OCI-LY7 (cell line): ENCODE results near the gene CAMKK1. TPM values are rescaled to one million over a fixed set of nuclear protein-coding genes. Genes with fewer than 3 reads are reported as not detected.

ENCODE experiments used
- BruUV-seq: library from RNA; stranded (reverse); fragments of 400-500 nt; replicated peaks from 2 replicates; lab custom pipeline; 2021; lab: Mats Ljungman, UMichigan
- CTCF ChIA-PET: fragments of 300-600 bp; sonication (Branson Sonifier 250); formaldehyde crosslinking; loops from one replicate; lab custom pipeline; 2022; ENCODE audit warnings: antibody characterized with exemption; ENCODE audit not compliant: unreplicated experiment; lab: Charles Lee
- POLR2A ChIA-PET: fragments of 300-600 bp; sonication (Branson Sonifier 250); formaldehyde crosslinking; loops from one replicate; lab custom pipeline; 2022; ENCODE audit warnings: antibody characterized with exemption; lab: Charles Lee
- DNase-seq: peaks from one replicate; pipeline ENCODE4 v3.0.0-alpha.2; 2015; ENCODE audit warnings: low spot score
- H2AFZ ChIP-seq: fragments of 200-600 bp; sonication (generic), shearing (Covaris generic); 2 replicates; pipeline ENCODE4 v1.6.1; 2014; ENCODE audit warnings: mild to moderate bottlenecking, antibody characterized with exemption, low read length, moderate library complexity
- H3K27ac ChIP-seq: fragments of 200-600 bp; sonication (generic); 2 replicates; pipeline ENCODE4 v1.5.1; 2014; ENCODE audit warnings: mixed run types, low read depth, mild to moderate bottlenecking, moderate library complexity, low read length, inconsistent platforms; ENCODE audit not compliant: poor library complexity, severe bottlenecking
- H3K36me3 ChIP-seq: fragments of 200-600 bp; sonication (generic); 2 replicates; pipeline ENCODE4 v1.6.1; 2014; ENCODE audit warnings: mild to moderate bottlenecking, antibody characterized with exemption, low read length, moderate library complexity, mixed read lengths; ENCODE audit not compliant: insufficient read depth
- H3K4me1 ChIP-seq: fragments of 200-600 bp; sonication (generic); 2 replicates; pipeline ENCODE4 v1.5.1; 2014; ENCODE audit warnings: mild to moderate bottlenecking, low read length; ENCODE audit not compliant: insufficient read depth, poor library complexity, severe bottlenecking
- H3K4me2 ChIP-seq: fragments of 200-600 bp; sonication (generic); 2 replicates; pipeline ENCODE4 v1.6.1; 2014; ENCODE audit warnings: mild to moderate bottlenecking, low read length
- H3K4me3 ChIP-seq: fragments of 200-600 bp; sonication (generic); 2 replicates; pipeline ENCODE4 v1.5.1; 2014; ENCODE audit warnings: mild to moderate bottlenecking, low read depth, low read length; ENCODE audit not compliant: poor library complexity, severe bottlenecking
- H3K79me2 ChIP-seq: fragments of 200-600 bp; sonication (generic); 2 replicates; pipeline ENCODE4 v1.6.1; 2016; ENCODE audit warnings: low read depth, mild to moderate bottlenecking, low read length, moderate library complexity, mixed read lengths; ENCODE audit not compliant: insufficient read depth
- H3K9me2 ChIP-seq: fragments of 200-600 bp; sonication (generic); 2 replicates; pipeline ENCODE4 v1.6.1; 2016; ENCODE audit warnings: mild to moderate bottlenecking, low read length, mixed read lengths; ENCODE audit not compliant: insufficient read depth
- H3K9me3 ChIP-seq: fragments of 200-600 bp; sonication (generic); 2 replicates; pipeline ENCODE4 v1.6.1; 2014; ENCODE audit warnings: mild to moderate bottlenecking, mixed run types, low read length, mixed read lengths
- H4K20me1 ChIP-seq: fragments of 200-600 bp; sonication (generic); 2 replicates; pipeline ENCODE4 v1.6.1; 2014; ENCODE audit warnings: mild to moderate bottlenecking, antibody characterized with exemption, low read length, moderate library complexity, mixed read lengths; ENCODE audit not compliant: insufficient read depth
- EZH2phosphoT487 ChIP-seq: fragments of 200-600 bp; sonication (generic); IDR thresholded peaks from 2 replicates; pipeline ENCODE4 v1.6.1; 2018; ENCODE audit warnings: low read depth, borderline replicate concordance, mild to moderate bottlenecking, mixed run types, antibody characterized with exemption, low read length, moderate library complexity, mixed read lengths
- intact Hi-C: fragments of 100-400 bp; cut with micrococcal nuclease; formaldehyde crosslinking; loops from one replicate; pipeline ENCODE4 v1.10.0; 2022; ENCODE audit not compliant: unreplicated experiment
- total RNA-seq, 2 experiments: library from RNA; depleted of rRNA in 1 of 2; stranded (reverse); fragments of >200 nt in 1 of 2; shearing (Covaris generic) in 1 of 2; gene quantifications; 2 replicates each; pipeline ENCODE4 v1.2.3, GENCODE V29; 2014 to 2022
- TF ChIP-seq, protein P1 (sequence below): fragments of 200-600 bp; sonication (generic); conservative IDR thresholded peaks from 2 replicates; pipeline ENCODE4 v1.5.1; 2014; ENCODE audit warnings: mild to moderate bottlenecking, antibody characterized with exemption, low read length, moderate library complexity, mixed read lengths

CAMKK1 gene
- total RNA-seq, 2 experiments from 2014 or later: 2.7 TPM

GRCh38 chr17:3838206-3838605 lies 54.6 kb downstream of the CAMKK1 start:
- Histone ChIP-seq H3K4me1 (no peaks in the 10 kb centered on the region), H3K36me3 (peaks cover 89% of the 10 kb centered on the region)
- CTCF ChIA-PET: interaction anchor here (0.5 kb wide), 1 partner anchor 74 kb away, joined by 5 read pairs; no protein-coding TSS in a partner anchor

GRCh38 chr17:3836551-3836950 lies 56.3 kb downstream of the CAMKK1 start:
- Histone ChIP-seq H3K27ac (no peak overlapping the region), H2AFZ (no peak overlapping the region), H3K4me3 (no peak overlapping the region), H3K9me2 (no peaks in the 10 kb centered on the region), H3K36me3 (peaks cover 78% of the 10 kb centered on the region), H3K79me2 (no peaks in the 10 kb centered on the region), H3K9me3 (no peaks in the 10 kb centered on the region), H4K20me1 (no peaks in the 10 kb centered on the region), H3K4me2 (no peak overlapping the region), H3K4me1 (no peaks in the 10 kb centered on the region)
- no TSS peak for BruUV-seq
- DNase-seq: no peak
- ChIA-PET CTCF (interaction anchor here (1.2 kb wide), 1 partner anchor 99 kb away, joined by 3 read pairs; no protein-coding TSS in a partner anchor), POLR2A (interaction anchor here (0.7 to 0.9 kb wide), 3 partner anchors 10 to 291 kb away, joined by 3 to 4 read pairs (median 3); no protein-coding TSS in a partner anchor)
- TF ChIP-seq EZH2phosphoT487: no peak
- TF ChIP-seq, protein P1, sequence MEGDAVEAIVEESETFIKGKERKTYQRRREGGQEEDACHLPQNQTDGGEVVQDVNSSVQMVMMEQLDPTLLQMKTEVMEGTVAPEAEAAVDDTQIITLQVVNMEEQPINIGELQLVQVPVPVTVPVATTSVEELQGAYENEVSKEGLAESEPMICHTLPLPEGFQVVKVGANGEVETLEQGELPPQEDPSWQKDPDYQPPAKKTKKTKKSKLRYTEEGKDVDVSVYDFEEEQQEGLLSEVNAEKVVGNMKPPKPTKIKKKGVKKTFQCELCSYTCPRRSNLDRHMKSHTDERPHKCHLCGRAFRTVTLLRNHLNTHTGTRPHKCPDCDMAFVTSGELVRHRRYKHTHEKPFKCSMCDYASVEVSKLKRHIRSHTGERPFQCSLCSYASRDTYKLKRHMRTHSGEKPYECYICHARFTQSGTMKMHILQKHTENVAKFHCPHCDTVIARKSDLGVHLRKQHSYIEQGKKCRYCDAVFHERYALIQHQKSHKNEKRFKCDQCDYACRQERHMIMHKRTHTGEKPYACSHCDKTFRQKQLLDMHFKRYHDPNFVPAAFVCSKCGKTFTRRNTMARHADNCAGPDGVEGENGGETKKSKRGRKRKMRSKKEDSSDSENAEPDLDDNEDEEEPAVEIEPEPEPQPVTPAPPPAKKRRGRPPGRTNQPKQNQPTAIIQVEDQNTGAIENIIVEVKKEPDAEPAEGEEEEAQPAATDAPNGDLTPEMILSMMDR: no peak
- intact Hi-C loops: no loop called here

More at GRCh38 chr17:3838206-3838605, 54.6 kb downstream of the CAMKK1 start:
- Histone ChIP-seq H3K79me2 (peaks cover under 1% of the 10 kb centered on the region; the same call in 1 of the 2 replicates), H3K9me3 (no peaks in the 10 kb centered on the region), H3K4me3 (no peak overlapping the region), H3K27ac (no peak overlapping the region), H3K9me2 (no peaks in the 10 kb centered on the region), H3K4me2 (no peak overlapping the region), H4K20me1 (no peaks in the 10 kb centered on the region), H2AFZ (no peak overlapping the region)
- no peak for DNase-seq
- POLR2A ChIA-PET: interaction anchor here (0.8 to 1.6 kb wide), 3 partner anchors 11 to 143 kb away, joined by 3 read pairs; partner anchors contain the start of gene P2RX5
- no TSS peak for BruUV-seq
- intact Hi-C loops: no loop called here
- no peak for TF ChIP-seq EZH2phosphoT487
- TF ChIP-seq, protein P1: no peak
